ENCODE measurements around the gene BST2. TPM values are rescaled to one million over a fixed set of nuclear protein-coding genes. Genes with fewer than 3 reads are reported as not detected.

The BST2 gene
- total and polyA plus RNA-seq, 10 of the 15 experiments (the other 5 are each of a cell fraction or from before 2014, with no cell fraction given), result 16.6 to 372 (median 264) TPM

GRCh38 chr19:17448131-17448967 is 42.9 kb upstream of the BST2 start, which contains the start of gene TMEM221:
Gene TMEM221, minus strand, starts transcription at chr19:17448668. Its CDS starts 206 bp downstream, at chr19:17448462.
- H3K9me3 ChIP-seq (replicated peaks; ENCODE audit: control insufficient read depth, insufficient read depth, low read length), result no peaks in the 10 kb centered on the region; the same call in 2 of the 3 replicates
- no peaks in the 10 kb centered on the region; the same call in 1 of the 2 replicates for H4K20me1 ChIP-seq (ENCODE audit: control insufficient read depth, insufficient read depth)
- ChIA-PET RAD21 (ENCODE audit: unreplicated experiment) (interaction anchor here (0.7 kb wide), 1 partner anchor 18 kb away, joined by 4 read pairs; no protein-coding TSS in a partner anchor), POLR2A (no interaction called here), CTCF (interaction anchor here (2.8 kb wide), 1 partner anchor 18 kb away, joined by 12 read pairs; no protein-coding TSS in a partner anchor), SMC1A (ENCODE audit: uncharacterized antibody, unreplicated experiment) (no interaction called here)
- peaks cover 2 to 5% of the 10 kb centered on the region in 2 experiments; a peak in 3 of 4 replicates for H3K27me3 ChIP-seq (replicated peaks in 1 of 2; ENCODE audit: control insufficient read depth in 2 of 2, insufficient read depth in 2 of 2, low read length in 1 of 2)
- in situ Hi-C loops (cut with MboI), result no loop called here
- no peak within 1 kb of the TSS for H3K9ac ChIP-seq (ENCODE audit: control insufficient read depth, insufficient read depth, low read length)
- no peak within 1 kb of the TSS for H2AFZ ChIP-seq (ENCODE audit: control insufficient read depth, low read depth, low read length)
- 31% methylated on average over 54 of the region's 81 CpGs for WGBS (ENCODE audit: insufficient coverage, insufficient replicate concordance, low lambda C conversion rate, missing lambda C conversion rate)
- no peaks in the 10 kb centered on the region for H3K79me2 ChIP-seq (ENCODE audit: control insufficient read depth, insufficient read depth, low read length)
- H3K4me2 ChIP-seq (ENCODE audit: control insufficient read depth, insufficient read depth), result peak within 1 kb of the TSS; percentile 38; the same call in 1 of the 2 replicates
- peak; percentile 80 for ATAC-seq
- peaks cover 11% of the 10 kb centered on the region for H3K4me1 ChIP-seq (ENCODE audit: control insufficient read depth, insufficient read depth, low read length)
- H3K4me3 ChIP-seq, result no peak within 1 kb of the TSS
- TF ChIP-seq NR2C2 (IDR thresholded peaks at IDR 0.05; ENCODE audit: borderline replicate concordance, control insufficient read depth, insufficient read length, low read depth) (no peak), NR2C1 (IDR thresholded peaks at IDR 0.05) (peak; percentile 27; the same call in 1 of the 2 replicates)
- TF ChIP-seq, protein P1, sequence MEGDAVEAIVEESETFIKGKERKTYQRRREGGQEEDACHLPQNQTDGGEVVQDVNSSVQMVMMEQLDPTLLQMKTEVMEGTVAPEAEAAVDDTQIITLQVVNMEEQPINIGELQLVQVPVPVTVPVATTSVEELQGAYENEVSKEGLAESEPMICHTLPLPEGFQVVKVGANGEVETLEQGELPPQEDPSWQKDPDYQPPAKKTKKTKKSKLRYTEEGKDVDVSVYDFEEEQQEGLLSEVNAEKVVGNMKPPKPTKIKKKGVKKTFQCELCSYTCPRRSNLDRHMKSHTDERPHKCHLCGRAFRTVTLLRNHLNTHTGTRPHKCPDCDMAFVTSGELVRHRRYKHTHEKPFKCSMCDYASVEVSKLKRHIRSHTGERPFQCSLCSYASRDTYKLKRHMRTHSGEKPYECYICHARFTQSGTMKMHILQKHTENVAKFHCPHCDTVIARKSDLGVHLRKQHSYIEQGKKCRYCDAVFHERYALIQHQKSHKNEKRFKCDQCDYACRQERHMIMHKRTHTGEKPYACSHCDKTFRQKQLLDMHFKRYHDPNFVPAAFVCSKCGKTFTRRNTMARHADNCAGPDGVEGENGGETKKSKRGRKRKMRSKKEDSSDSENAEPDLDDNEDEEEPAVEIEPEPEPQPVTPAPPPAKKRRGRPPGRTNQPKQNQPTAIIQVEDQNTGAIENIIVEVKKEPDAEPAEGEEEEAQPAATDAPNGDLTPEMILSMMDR (IDR thresholded peaks at IDR 0.05 in 2 of 3, conservative IDR thresholded peaks at IDR 0.05 in 1 of 3; ENCODE audit: control insufficient read depth in 2 of 3, extremely low read depth in 1 of 3, insufficient read depth in 1 of 3, low read depth in 3 of 3, low read length in 3 of 3), result peak; percentile 28 to 40 (median 40); a peak in 4 of 6 replicates
- H3K36me3 ChIP-seq (ENCODE audit: control insufficient read depth in 2 of 2, insufficient read depth in 2 of 2, low read length in 1 of 2), result no peaks in the 10 kb centered on the region
- FAIRE-seq, result no peak
- DNase-seq (ENCODE audit: low read depth, low spot score), result no peak
- BruUV-seq (replicated peaks), result no TSS peak
- intact Hi-C loops (cut with micrococcal nuclease; ENCODE audit: unreplicated experiment), result loop anchor here (10.0 kb wide), 1 partner anchor 406 kb away; the partner anchor contains the start of gene RPL18A
- H3K27ac ChIP-seq (ENCODE audit: control insufficient read depth, insufficient read depth), result no peak within 1 kb of the TSS
